K562 (cell line): ENCODE data around the gene IFNAR2.

ENCODE experiments used
- CTCF ChIP-seq, 3 experiments: IDR thresholded peaks in 2 of 3; conservative IDR thresholded peaks in 1 of 3; 2 replicates each; pipeline ENCODE4 v1.5.1; 2011 to 2012; ENCODE audit warnings: low read length in 3 of 3, mild to moderate bottlenecking in 3 of 3, control low read depth in 2 of 3, improper control_type of control experiment in 1 of 3, inconsistent platforms in 1 of 3, low read depth in 1 of 3, mixed read lengths in 1 of 3, moderate library complexity in 1 of 3; ENCODE audit not compliant: insufficient read depth in 2 of 3
- MXD1 ChIP-seq: fragments of 250-450 bp; sonication (Bioruptor Pico); IDR thresholded peaks from 2 replicates; pipeline ENCODE4 v1.8.0; 2021; ENCODE audit warnings: borderline replicate concordance, mild to moderate bottlenecking, moderate library complexity; ENCODE audit not compliant: poor library complexity, severe bottlenecking
- NFRKB ChIP-seq: fragments of 450-650 bp; IDR thresholded peaks from 2 replicates; pipeline ENCODE4 v1.6.1; 2016; ENCODE audit warnings: low read depth
- NRF1 ChIP-seq, 2 experiments: fragments of 450-650 bp; IDR thresholded peaks in 1 of 2; conservative IDR thresholded peaks in 1 of 2; 2 replicates each; pipeline ENCODE4 v1.6.1; 2014; ENCODE audit warnings: mild to moderate bottlenecking in 2 of 2
- PBX2 ChIP-seq, 2 experiments: IDR thresholded peaks in 1 of 2; conservative IDR thresholded peaks in 1 of 2; 2 replicates each; pipeline ENCODE4 v1.6.1; 2016; ENCODE audit warnings: low read depth in 2 of 2, mild to moderate bottlenecking in 1 of 2, missing compliant biosample characterization in 1 of 2, missing genetic modification characterization in 1 of 2, moderate library complexity in 1 of 2
- PHB2 ChIP-seq: fragments of 450-650 bp; IDR thresholded peaks from 2 replicates; pipeline ENCODE4 v1.6.1; 2017; ENCODE audit warnings: low read depth
- PHF21A ChIP-seq: fragments of 450-650 bp; IDR thresholded peaks from 2 replicates; pipeline ENCODE4 v1.6.1; 2017; ENCODE audit warnings: low read depth, borderline replicate concordance
- POLR2A ChIP-seq: fragments of 450-650 bp; conservative IDR thresholded peaks from 2 replicates; pipeline ENCODE4 v1.6.1; 2016
- RBM14 ChIP-seq: fragments of 200-400 bp; formaldehyde crosslinking; IDR thresholded peaks from 2 replicates; pipeline ENCODE4 v1.6.1; 2018; ENCODE audit warnings: low read depth, mild to moderate bottlenecking, low read length, moderate library complexity, borderline replicate concordance; ENCODE audit not compliant: insufficient read depth
- RBM39 ChIP-seq: fragments of 200-400 bp; formaldehyde crosslinking; optimal IDR thresholded peaks from 2 replicates; pipeline ENCODE3; 2018; ENCODE audit warnings: low read depth, low read length
- ZNF175 ChIP-seq: fragments of 200-800 bp; sonication (Bioruptor generic); IDR thresholded peaks from 2 replicates; pipeline ENCODE4 v1.6.1; 2016; ENCODE audit warnings: low read depth, mild to moderate bottlenecking, missing genetic modification characterization, missing compliant biosample characterization
- ZNF280A ChIP-seq: fragments of 450-650 bp; IDR thresholded peaks from 2 replicates; pipeline ENCODE4 v1.6.1; 2018; ENCODE audit warnings: mild to moderate bottlenecking, low read depth; ENCODE audit not compliant: partially characterized antibody
- ZNF778 ChIP-seq: fragments of 450-650 bp; formaldehyde crosslinking; IDR thresholded peaks from 2 replicates; pipeline ENCODE4 v1.4.0; 2020; ENCODE audit warnings: mild to moderate bottlenecking, moderate library complexity

GRCh38 chr21:33265664-33266049 is 35.9 kb downstream of the IFNAR2 start:
- TF ChIP-seq PHB2, result no peak
- no peak for TF ChIP-seq PBX2 (CRISPR knock-in tag; IDR thresholded peaks at IDR 0.05; ENCODE audit: low read depth)
- TF ChIP-seq PBX2 (tag; conservative IDR thresholded peaks at IDR 0.05; ENCODE audit: low read depth), result no peak
- TF ChIP-seq POLR2A, result no peak
- no peak for TF ChIP-seq MXD1
- no peak for TF ChIP-seq NRF1 (conservative IDR thresholded peaks at IDR 0.05 in 1 of 2, IDR thresholded peaks at IDR 0.05 in 1 of 2)
- TF ChIP-seq RBM14, result no peak
- TF ChIP-seq ZNF778 (CRISPR knock-in tag), result no peak
- no peak for TF ChIP-seq RBM39
- no peak for TF ChIP-seq CTCF (IDR thresholded peaks at IDR 0.05 in 2 of 3, conservative IDR thresholded peaks at IDR 0.05 in 1 of 3; ENCODE audit: insufficient read depth in 2 of 3, low read depth in 1 of 3, low read length in 3 of 3)
- no peak for TF ChIP-seq NFRKB
- TF ChIP-seq ZNF175 (CRISPR knock-in tag), result no peak
- no peak for TF ChIP-seq ZNF280A
- TF ChIP-seq PHF21A, result no peak
